ENCODE measurements around the gene CHD3.

DNA sequence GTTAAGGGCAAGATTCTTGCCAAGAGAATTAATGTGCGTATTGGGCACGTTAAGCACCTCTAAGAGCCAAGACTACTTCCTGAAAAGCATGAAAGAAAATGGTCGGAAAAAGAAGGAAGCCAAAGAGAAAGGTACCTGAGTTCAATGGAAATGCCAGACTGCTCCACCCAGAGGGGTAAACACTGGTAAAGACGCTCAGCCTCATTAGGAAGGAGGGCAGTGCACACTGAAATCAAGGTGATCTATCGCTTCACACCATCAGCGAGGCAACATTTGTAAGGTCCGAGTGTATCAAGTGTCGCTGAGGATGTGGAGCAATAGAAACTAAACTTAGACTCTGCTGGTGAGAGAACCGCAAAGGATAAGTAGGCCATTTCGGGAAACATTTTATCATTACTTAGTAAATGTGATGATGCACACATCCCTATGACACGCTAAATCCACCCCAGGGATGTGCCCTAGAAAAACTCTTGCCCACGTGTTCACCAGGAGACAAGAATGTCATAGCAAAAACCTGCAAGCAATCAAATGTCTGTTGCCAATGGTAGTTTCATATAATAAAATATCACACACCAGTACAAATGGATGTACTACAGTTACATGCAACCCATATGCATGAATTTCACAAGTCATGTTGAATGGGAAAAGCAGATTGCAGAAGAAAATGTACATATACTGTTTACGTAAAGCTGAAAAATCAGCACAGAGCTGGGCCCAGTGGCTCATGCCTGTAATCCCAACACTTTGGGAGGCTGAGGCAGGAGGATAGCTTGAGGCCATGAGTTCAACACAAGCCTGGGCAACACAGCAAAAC is 67.0 kb downstream of the CHD3 start:
- TF ChIP-seq, protein P1, sequence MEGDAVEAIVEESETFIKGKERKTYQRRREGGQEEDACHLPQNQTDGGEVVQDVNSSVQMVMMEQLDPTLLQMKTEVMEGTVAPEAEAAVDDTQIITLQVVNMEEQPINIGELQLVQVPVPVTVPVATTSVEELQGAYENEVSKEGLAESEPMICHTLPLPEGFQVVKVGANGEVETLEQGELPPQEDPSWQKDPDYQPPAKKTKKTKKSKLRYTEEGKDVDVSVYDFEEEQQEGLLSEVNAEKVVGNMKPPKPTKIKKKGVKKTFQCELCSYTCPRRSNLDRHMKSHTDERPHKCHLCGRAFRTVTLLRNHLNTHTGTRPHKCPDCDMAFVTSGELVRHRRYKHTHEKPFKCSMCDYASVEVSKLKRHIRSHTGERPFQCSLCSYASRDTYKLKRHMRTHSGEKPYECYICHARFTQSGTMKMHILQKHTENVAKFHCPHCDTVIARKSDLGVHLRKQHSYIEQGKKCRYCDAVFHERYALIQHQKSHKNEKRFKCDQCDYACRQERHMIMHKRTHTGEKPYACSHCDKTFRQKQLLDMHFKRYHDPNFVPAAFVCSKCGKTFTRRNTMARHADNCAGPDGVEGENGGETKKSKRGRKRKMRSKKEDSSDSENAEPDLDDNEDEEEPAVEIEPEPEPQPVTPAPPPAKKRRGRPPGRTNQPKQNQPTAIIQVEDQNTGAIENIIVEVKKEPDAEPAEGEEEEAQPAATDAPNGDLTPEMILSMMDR (IDR thresholded peaks at IDR 0.05; ENCODE audit: poor library complexity, severe bottlenecking) = no peak
- TF ChIP-seq EZH2 (IDR thresholded peaks at IDR 0.05; ENCODE audit: borderline replicate concordance, insufficient read depth, low read length, poor library complexity, severe bottlenecking) (no peak), POLR2AphosphoS5 (IDR thresholded peaks at IDR 0.05) (no peak), SMC3 (conservative IDR thresholded peaks at IDR 0.05; ENCODE audit: poor library complexity) (no peak), EP300 (conservative IDR thresholded peaks at IDR 0.05; ENCODE audit: poor library complexity, severe bottlenecking) (no peak), RAD21 (conservative IDR thresholded peaks at IDR 0.05) (no peak), TAF1 (IDR thresholded peaks at IDR 0.05; ENCODE audit: low read depth) (no peak), MXI1 (conservative IDR thresholded peaks at IDR 0.05; ENCODE audit: poor library complexity, severe bottlenecking) (no peak)
- TF ChIP-seq, protein P2, sequence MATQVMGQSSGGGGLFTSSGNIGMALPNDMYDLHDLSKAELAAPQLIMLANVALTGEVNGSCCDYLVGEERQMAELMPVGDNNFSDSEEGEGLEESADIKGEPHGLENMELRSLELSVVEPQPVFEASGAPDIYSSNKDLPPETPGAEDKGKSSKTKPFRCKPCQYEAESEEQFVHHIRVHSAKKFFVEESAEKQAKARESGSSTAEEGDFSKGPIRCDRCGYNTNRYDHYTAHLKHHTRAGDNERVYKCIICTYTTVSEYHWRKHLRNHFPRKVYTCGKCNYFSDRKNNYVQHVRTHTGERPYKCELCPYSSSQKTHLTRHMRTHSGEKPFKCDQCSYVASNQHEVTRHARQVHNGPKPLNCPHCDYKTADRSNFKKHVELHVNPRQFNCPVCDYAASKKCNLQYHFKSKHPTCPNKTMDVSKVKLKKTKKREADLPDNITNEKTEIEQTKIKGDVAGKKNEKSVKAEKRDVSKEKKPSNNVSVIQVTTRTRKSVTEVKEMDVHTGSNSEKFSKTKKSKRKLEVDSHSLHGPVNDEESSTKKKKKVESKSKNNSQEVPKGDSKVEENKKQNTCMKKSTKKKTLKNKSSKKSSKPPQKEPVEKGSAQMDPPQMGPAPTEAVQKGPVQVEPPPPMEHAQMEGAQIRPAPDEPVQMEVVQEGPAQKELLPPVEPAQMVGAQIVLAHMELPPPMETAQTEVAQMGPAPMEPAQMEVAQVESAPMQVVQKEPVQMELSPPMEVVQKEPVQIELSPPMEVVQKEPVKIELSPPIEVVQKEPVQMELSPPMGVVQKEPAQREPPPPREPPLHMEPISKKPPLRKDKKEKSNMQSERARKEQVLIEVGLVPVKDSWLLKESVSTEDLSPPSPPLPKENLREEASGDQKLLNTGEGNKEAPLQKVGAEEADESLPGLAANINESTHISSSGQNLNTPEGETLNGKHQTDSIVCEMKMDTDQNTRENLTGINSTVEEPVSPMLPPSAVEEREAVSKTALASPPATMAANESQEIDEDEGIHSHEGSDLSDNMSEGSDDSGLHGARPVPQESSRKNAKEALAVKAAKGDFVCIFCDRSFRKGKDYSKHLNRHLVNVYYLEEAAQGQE (IDR thresholded peaks at IDR 0.05; ENCODE audit: borderline replicate concordance) = no peak
